HG03045 (cell line): Measurements from ENCODE around the gene GRID2.

Source experiments
- ATAC-seq: cut with Tn5 transposase; IDR thresholded peaks from one replicate; pipeline ENCODE4 v1.9.1; 2021; ENCODE audit warnings: mild to moderate bottlenecking, moderate library complexity; ENCODE audit not compliant: unreplicated experiment

GRID2 gene

DNA sequence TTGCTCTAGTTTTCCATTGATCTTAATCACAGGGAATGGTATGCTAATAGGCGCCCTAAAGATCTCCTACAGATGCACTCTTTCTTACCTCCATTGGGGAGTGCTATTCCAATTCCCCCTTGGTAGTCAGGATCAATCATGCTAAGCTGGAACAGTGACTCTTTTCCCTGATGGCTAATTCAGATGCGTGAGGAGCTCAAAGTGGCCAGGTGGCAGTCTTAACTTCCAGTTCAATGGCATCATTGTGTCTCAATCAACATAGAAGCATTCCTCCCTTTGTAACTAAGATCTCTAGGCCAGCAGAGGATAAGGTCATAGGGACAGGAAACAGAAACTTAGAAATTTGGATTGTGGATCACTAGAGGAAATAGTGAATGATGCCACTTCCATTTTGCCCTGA lies 216.8 kb downstream of the GRID2 start:
- no peak for ATAC-seq

DNA sequence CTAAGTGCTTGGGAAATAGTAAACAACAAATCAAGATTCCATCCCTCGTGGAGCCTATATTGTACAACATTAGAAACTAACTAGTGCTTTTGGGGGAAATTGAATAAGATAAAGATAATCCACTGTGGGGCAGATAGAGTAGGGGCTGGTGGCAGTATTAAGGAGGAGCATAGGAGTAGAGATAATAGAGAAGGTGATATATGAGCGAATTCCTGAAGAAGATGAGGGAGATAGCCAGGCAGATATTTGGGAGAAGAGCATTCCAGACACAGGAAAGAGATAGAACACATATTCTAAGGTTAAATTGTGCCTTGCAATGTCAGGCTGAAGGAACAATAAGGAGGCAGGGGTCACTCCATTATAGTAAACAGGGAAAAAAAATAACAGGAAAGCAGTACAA lies 218.2 kb downstream of the GRID2 start:
- no peak for ATAC-seq

DNA sequence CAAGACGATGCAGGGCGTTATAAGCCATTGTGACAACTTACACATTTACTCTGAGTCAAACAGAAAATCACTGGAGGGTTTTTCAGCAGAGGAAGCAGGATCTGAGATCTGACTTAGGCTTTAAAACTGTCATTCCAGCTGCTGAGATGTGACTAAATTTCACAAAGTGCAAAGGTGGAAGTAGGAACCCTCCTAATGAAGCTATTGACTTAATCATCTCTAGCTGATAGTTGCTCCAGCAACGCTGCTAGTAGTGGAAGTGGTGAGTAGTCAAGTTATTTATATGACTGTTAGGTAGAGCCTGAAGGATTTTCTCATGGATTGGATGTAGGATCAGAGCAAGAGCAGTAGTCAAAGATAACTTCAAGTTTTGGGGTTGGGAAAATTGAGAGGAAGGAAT lies 218.6 kb downstream of the GRID2 start:
- no peak for ATAC-seq

DNA sequence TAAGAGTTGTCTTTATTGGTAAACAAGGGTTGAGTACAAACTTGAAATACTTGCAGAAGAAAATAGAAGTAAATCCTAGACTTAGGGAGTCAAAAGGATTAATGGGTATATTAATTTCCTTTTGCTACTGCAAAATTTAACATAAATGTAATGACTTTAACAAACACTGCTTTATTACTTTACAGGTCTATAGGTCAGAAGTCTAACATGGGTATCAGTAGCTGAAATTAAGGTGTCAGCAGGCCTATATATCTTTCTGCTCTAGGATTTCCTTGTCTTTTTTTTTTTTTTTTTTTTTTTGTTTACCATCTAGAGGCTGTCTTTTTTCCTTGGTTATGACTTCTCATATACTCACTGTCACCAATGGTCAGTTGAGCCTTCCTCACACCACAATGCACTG lies 220.4 kb downstream of the GRID2 start:
- ATAC-seq: no peak

DNA sequence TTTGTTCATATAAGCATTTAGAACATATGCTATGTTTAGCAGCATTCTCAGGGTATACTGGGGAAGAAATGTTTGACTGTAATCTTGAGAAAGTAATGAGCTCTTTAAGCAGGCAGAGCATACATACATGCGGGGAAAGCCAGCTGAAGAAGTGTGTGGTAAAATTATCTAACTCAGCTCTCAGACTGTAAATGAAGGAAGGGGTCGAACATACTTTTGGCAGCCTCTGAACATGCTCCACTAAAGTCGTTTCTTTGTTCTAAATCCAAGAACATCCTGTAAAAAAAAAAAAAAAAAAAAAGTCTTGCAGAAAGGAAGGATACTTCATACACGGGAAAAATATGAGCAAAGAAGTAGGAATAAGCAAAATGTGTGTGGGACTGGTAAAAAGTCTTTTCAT lies 224.8 kb downstream of the GRID2 start:
- ATAC-seq: no peak

DNA sequence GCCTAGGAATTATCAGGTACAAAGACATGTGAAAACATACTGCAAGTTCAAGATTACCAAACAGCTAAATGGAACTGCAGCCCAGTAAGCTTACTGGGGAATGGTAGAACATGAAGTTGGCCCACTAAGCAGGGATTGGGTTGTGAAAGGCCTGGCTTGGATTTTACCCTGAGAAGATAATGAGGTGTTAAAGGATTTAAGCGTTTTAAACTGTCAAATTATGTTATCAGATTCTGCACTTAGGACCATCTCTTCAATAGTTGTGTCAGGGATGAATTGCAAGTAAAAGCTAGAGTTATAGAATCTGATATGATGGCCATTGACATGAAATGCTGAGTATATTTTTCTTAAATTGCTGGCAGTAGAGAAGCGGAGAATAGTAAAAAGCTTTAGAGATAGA lies 225.7 kb downstream of the GRID2 start:
- no peak for ATAC-seq

DNA sequence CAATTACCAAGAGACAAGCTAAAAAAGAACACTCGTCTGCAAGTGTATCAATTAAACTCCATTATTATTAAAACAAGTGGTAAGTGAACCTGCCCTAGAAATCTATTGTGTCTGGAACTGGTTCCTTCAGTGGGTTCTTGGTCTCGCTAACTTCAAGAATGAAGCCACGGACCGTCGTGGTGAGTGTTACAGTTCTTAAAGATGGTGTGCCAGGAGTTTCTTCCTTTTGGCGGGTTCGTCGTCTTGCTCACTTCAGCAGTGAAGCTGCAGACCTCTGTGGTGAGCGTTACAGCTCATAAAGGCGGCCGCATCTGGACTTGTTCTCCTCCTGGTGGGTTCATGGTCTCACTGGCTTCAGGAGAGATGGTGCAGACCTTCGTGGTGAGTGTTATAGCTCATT lies 231.8 kb downstream of the GRID2 start:
- ATAC-seq: no peak

DNA sequence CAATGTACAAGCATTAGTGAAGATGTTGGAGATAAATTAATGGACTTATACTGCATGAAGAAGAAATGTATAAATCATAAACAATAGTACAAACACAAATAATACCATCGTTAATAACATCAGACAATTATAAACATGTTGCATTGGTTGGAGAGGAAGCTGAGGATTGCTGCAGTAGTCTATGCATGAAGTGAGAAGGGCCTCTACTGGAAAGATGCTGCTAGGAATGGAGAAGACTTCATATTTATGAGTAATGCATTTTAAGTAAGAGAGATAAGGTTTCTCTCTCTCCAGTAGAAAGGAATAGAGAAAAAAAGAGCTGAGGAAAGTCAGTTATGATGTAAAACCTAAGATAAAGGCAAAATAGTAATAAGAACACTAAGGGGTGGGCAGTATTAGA lies 247.8 kb downstream of the GRID2 start:
- ATAC-seq: no peak

DNA sequence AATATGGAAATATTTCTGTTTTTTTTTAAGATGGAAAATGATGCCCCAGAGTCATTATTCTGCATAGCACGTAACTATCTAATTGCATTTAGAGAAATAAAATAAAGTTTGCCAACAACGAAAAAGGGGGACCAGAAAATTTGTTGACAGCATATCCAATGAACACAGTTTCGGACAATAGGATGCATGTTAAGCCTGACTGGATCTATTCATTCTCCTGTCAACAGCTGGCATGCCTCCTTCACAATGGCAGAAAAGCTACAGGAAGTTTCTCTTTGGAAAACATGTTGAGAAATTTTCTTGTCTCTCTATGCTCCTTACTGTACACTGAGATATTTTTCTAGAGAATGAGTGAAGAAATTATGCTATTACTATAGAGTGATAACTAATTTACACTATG lies 262.5 kb downstream of the GRID2 start:
- no peak for ATAC-seq

DNA sequence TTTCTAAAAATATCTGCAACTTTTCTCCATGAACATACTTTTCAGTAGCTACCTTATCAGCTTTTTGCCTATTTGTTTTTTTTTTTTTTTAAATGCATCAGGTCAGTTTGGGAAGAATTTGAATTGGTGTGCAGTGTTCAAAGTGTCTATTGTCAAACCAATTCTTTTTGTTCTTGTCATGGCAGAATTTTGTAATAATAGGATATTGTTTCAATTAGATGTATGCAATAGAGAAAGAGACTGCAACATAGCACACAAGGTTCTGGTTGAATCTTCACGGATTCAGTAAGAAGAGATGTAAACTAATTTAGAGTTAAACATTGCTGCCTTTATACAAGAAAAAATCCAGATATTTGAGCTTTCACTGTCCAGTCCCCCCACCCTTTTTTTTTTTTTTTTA lies 277.1 kb downstream of the GRID2 start:
- ATAC-seq: no peak

DNA sequence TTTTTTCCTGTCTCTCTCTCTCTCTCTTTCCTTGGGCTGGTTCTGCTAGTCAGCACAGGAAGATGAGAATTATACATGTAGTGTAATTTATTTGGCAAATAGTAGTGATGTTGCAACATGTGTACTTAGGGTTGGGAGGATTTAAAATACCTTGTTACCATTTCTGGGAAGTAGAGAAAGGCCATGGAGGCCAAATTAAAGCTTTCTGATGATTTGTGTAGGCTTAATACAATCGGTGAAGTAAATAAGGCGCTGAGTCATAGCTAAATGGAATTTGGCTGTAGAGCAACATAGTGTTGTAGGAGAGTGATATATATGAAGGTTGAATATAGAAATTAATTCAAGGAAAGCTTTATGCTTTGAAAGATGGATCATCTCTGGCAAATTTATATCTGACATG lies 295.3 kb downstream of the GRID2 start:
- no peak for ATAC-seq

DNA sequence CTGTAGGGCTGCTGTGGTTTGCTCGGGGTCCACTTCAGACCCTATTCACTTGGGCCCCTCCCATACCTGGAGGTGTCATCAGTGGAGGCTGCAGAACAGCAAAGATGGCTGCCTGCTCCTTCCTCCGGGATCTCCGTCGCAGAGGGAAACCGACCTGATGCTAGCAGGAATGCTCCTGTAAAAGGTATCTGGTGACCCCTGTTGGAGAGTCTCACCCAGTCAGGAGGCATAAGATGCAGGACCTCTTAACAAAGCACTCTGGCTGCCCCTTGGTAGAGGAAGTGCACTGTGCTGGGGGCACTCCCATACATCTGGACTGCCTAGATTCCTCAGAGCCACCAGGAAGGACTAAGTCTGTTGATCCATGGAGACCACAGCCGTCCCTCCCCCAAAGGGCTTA lies 296.9 kb downstream of the GRID2 start:
- no peak for ATAC-seq

DNA sequence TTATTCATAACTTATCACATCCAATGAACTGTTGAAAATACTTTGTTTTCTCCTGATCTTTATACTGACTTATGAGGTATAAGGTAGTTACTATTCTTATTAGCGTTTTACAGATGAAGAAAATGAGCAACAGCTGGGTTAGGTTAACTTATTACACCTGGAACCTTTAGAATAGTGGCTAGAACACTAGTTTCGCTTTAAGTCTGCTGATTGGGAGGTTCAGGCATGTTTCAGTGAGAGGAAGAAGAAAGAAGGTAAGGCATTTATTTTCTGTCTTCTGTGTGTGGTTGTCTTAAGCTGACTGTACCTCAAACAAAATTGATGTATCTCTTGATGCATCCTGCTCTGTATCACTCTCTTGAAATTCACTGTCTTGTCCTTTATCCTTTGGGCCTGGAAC lies 302.5 kb downstream of the GRID2 start:
- ATAC-seq: no peak

DNA sequence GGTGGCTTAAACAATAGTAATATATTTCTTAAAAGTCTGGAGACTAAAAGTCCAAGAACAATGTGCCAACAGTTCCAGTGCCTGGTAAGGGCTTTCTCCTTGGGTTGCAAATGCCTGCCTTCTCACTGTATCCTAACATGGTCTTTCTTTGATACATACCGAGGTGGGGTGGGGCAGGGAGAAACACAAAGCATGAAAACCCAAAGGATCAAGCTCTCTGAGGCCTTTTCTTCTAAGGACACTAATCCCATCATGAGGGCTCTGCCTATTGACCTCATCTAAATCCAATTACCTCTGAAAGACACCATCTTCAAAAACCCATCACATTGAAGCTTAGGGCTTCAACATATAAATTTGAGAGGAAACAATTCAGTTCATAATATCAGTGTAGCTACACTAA lies 311.3 kb downstream of the GRID2 start:
- no peak for ATAC-seq

DNA sequence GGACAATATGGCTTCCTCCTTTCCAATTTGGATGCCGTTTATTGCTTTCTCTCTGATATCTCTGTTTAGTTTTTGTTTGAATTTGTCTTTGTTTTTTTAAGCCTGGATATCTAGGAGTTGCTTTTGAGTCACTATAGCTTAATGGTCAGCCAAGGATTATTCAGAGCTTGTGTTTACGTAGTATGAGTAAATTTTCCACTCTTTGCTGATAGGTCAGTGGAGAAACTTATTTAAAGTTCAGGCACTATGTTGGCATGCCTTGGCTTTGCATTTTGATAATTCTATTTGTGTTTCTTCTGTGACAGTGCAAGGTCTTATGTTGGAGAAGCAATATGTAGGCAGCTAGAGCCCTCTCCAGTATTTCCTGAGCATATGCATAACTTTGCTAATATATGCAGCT lies 315.2 kb downstream of the GRID2 start:
- ATAC-seq: no peak

DNA sequence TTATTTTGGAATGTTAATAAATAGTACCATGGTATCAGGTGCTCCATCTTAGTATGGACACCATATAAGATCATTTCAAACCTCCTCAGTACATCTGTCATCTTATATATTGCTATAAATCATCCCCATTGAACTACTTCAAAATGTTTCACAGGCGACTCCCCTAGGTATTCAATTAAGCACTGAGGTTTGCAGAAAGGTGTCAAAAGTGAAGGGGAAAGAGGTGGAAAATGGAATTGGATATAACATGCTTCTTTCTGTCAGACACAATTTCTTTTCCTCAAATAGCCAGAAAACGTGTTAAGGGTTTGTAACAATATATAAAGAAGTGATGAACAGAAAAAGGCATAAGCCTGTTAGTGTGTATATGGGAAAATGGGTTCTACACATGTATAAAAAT lies 325.5 kb downstream of the GRID2 start:
- ATAC-seq: no peak

DNA sequence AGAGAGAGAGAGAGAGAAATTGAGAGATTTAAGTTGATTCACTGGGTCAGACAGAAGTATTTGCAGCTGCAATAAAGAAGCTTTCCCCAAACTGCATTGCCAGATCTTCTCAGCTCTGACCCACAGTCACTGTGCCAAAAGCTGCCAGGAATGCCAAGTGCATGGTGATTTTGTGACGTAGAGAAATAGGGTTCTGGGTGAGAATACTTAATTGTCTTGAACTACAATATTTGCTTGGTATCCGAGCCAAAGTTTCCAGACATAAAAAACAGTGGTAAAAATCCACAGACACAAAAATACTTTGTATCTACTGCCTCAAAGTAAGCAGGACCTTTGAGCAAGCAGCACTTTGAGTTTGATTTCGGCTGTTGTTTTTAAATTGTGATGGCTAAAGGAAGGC lies 331.1 kb downstream of the GRID2 start:
- no peak for ATAC-seq

DNA sequence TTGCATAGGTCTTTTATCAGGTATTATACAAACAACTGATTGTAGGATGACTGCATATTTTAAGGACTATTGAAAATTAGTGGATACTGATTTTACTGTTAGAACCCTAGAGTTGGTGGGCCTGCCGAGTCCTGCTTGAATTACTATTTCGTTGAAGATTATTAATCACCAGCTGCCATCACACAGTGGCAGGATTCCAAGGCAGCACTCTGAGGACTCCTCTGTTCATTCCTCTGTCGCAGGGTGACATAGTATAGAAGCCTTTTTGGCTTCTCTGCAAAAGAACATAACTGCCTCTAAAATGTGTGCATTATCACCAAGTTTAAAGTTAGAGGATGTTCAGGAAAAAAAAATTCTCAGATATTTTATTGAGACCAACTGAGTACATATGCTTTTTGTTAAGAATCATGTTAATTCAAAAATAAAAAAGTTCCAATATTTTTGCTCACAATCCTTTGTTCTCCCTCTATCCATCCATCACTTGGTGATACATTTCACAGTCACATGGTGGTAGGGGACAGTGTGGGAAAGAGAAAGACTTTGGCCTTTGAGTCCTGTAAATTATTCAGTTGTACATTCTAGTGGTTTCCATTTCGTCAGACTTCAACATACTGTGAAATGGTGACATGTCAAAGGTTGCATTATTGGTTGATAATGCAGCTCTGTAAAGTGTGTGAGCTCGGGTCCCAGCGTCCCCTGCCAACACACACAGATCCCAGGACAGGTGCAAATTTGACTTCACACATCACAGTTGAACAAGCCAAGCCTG lies 332.5 kb downstream of the GRID2 start:
- no peak for ATAC-seq

DNA sequence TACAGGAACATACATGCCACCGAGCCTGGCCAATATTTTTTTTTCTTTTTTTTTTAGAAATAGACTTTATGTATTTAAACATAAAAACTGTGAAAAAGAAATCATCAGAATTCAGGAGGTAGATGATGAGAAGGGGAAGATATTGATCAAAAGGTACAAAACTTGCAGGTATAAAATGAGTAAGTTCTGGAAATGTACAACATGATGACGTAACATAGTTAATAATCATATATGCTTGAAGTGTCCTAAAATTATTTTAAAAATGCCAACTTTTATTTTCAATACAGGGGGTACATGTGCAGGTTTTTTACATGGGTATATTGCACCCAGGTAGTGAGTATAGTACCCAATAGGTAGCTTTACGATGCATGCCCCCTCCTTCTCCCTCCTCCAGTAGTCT lies 337.6 kb downstream of the GRID2 start:
- ATAC-seq: no peak

DNA sequence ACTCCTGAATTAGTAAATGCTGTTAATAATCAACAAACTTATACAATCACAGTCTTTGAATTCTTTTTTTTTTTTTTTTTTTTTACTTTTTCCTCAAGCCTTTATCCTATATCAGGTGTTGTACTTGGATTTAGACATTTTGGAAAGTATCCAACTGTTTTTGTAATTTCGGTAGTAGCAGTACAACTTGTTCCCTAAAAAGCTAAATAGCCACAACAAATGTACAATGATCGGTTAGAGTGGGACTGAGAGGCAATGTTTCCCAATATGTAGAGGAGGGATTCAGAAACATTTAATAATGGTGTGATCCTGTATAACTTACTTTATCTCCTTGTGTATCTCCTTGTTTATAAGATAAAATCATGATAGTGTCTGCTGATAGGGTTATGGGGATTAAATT lies 343.1 kb downstream of the GRID2 start:
- ATAC-seq: no peak

DNA sequence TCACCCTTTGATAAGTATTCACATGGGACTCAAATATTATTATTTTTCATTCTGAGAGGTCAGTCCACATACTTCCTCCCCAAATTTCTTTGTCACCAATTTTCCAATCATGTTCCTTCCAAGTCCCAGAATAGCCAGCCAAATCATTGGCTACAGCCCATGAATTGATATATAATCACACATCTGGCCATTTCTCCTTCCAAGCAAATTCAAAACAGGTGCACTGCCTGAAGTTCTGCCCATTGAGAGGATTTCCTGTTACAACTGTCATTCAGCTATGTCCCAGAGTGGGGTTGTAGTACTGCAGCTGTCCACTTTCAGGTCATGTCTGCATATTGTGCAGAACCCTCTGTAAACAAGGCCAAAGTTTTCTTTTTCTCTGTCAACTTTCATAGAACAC lies 347.8 kb downstream of the GRID2 start:
- ATAC-seq: no peak

DNA sequence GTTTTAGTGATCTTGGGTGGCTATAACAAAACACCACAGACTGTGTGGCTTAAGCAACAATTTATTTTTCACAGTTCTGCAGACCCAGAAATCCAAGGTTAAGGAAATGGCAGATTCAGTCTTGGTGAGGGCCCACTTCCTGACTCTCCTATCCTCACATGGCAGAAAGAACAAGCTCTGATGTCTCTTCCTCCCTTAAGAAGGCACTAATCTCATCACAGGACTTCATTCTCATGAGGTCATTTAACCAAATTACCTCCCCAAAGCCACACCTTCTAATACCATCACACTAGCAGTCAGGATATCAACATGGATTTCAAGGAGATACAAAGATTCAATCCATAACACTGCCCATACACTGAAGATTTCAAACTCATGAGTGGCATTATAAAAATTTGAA lies 350.3 kb downstream of the GRID2 start:
- no peak for ATAC-seq

DNA sequence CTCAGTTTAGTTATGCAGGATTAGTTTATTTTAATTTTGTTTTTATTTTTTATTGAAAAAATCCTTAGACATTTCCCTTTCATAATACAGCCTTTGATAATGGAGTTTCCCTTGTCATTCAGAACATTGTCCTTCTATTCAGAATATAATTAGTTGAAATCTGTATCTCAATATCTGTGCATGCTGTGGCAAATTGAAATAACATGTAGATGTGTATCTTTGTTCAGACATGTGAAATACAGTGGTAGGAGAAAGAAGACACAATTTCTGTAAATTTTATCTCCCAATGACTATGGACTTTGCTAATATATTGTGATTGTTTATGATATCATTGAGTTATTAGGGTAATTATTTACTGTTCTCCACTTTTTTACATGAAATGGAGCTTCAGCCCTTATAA lies 353.9 kb downstream of the GRID2 start:
- ATAC-seq: no peak
